C4-2B (cell line): ENCODE data around the gene CFAP46.

Source experiments
- H3K27ac ChIP-seq: fragments of 450-650 bp; 2 replicates; pipeline ENCODE4 v1.5.1; 2017
- ZFX ChIP-seq: fragments of 450-650 bp; IDR thresholded peaks from 2 replicates; pipeline ENCODE4 v1.6.1; 2017
- TF ChIP-seq, protein P1 (sequence below): fragments of 450-650 bp; conservative IDR thresholded peaks from 2 replicates; pipeline ENCODE4 v1.5.1; 2017; ENCODE audit warnings: mild to moderate bottlenecking

CFAP46 gene

DNA sequence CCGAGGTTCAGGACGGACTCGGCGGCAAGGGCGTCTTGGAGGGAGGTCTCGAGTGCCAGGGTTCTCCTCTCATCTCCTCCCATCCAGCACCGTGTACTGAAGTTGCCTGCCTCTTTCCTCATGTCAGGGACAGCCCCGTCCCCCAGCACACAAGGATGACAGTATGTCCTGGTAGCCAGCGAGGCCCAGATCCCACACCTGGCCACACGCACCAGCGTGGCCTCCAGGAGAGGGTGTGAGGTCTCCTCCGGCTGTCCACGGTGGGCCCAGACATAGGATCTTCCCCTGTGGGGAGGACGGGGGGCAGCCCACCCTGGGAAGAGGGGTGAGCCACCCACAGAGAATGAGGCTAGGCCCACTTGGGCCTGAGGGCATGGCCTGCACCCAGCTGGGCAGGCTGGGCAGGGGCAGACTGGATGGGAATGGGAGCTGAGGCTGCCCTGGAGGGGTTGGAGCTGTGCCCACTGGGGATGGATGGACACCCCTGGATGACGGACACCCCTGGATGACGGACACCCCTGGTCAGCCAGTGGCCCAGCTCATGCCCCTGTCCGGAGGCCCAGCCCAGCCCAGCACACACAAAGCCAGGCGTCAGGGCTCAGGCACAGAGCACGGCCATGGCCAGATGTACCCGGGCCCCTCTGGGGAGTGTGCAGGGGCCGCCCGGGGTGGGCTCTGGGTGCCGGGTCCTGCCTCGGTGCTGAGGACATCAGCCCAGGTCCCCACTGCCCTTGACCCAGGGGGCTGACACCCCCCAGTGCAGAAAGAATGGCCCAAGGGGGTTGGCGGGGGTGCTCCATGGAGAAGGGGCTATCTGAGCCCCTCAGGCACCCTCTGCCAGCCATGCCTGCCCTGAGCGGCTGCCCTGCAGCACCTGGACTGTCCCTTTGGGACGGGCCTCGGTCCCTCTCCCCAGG is 30.9 kb upstream of the CFAP46 start:
- no peak for TF ChIP-seq ZFX
- TF ChIP-seq, protein P1, sequence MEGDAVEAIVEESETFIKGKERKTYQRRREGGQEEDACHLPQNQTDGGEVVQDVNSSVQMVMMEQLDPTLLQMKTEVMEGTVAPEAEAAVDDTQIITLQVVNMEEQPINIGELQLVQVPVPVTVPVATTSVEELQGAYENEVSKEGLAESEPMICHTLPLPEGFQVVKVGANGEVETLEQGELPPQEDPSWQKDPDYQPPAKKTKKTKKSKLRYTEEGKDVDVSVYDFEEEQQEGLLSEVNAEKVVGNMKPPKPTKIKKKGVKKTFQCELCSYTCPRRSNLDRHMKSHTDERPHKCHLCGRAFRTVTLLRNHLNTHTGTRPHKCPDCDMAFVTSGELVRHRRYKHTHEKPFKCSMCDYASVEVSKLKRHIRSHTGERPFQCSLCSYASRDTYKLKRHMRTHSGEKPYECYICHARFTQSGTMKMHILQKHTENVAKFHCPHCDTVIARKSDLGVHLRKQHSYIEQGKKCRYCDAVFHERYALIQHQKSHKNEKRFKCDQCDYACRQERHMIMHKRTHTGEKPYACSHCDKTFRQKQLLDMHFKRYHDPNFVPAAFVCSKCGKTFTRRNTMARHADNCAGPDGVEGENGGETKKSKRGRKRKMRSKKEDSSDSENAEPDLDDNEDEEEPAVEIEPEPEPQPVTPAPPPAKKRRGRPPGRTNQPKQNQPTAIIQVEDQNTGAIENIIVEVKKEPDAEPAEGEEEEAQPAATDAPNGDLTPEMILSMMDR, result no peak
- no peak overlapping the region for H3K27ac ChIP-seq

- no peak overlapping the region for H3K27ac ChIP-seq
- TF ChIP-seq, protein P1, result no peak
- no peak for TF ChIP-seq ZFX
Observed at GRCh38 chr10:132972149-132972985, 30.0 kb upstream of the CFAP46 start.

GRCh38 chr10:132971448-132972148 is 29.2 kb upstream of the CFAP46 start:
- TF ChIP-seq ZFX, result no peak
- TF ChIP-seq, protein P1, result no peak
- no peak overlapping the region for H3K27ac ChIP-seq

DNA sequence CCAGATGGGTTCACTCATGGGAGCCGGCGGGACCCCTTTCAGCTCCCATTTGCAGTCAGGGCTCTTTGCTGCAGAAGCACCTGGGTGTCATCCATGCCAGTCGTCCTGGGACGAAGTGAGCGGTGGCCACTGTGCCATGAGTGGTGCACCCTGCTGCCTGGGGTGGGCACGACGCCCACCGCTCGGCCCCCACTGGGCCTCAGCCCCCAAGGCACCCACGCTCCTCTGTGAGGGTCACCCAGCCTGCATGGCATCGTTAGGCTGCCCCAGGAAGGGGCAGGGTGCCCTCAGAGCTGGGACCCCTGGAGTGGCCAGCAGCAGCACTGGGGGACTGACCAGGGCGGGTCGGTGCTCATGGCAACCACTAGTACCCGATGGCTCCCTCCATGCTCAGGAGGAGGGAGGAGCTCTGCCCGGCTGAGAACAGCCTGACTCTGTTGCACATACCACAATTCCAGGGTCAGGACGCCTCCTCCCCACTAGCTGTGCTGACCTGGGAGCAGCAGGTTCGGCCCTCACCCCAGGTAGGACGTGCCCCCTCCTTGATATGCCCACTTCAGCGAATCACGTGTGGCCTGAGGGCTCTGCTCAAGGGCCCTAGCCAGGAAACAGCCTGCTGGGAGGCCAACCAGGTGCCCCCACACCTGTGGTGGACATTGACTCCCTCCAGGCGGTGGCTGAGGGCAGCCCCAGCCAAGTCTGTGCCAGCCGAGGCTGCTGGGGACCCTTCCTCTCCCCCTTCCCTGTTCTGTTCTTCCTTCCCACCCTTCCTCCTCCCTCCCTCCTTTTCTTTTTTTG is 28.5 kb upstream of the CFAP46 start:
- TF ChIP-seq, protein P1, result no peak
- TF ChIP-seq ZFX, result no peak
- H3K27ac ChIP-seq, result no peak overlapping the region

DNA sequence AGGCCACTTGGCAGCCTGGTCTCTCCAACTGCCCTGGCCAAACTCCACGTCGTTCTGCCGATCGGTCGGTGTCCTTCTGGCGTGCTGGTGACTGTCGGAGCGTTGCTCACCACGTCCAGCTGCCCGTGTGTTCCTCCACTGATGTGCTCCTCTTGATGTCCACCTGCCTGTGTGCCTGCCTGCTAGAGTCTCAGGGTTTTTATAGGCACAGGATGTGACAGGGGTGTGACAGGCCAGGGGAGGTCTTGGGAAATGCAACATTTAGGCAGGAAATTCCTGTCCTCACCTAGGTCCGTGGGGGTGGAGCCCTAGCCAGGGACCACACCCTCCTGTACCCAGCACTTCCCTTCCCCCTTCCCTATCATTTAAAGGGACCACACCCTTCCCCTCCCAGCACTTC is 25.2 kb upstream of the CFAP46 start:
- no peak overlapping the region for H3K27ac ChIP-seq
- TF ChIP-seq, protein P1, result no peak
- TF ChIP-seq ZFX, result no peak

- TF ChIP-seq, protein P1, result no peak
- no peak for TF ChIP-seq ZFX
- H3K27ac ChIP-seq, result peak overlapping the region; percentile 53
Observed at GRCh38 chr10:132965411-132966057, 23.2 kb upstream of the CFAP46 start.
